K562 (cell line): ENCODE measurements around the gene PRL. TPM values are rescaled to one million over a fixed set of nuclear protein-coding genes. Genes with fewer than 3 reads are reported as not detected.

Experiments used
- ATAC-seq: fragments of 200-7000 bp; cut with Tn5 transposase; 3 replicates; pipeline ENCODE4 v1.9.1; 2020; ENCODE audit warnings: moderate library complexity
- BruUV-seq: library from RNA; stranded (reverse); fragments of 400-500 nt; replicated peaks from 2 replicates; lab custom pipeline; 2021; lab: Mats Ljungman, UMichigan
- CTCF ChIA-PET: fragments of 300-600 bp; formaldehyde crosslinking; extraction: SDS; loops from one replicate; lab custom pipeline; 2021; ENCODE audit warnings: low intra/inter-chr PET ratio; lab: Yijun Ruan, JAX
- POLR2A ChIA-PET: fragments of 300-600, 350-650 bp; sonication (Branson Sonifier 250); formaldehyde crosslinking; extraction: SDS; loops from one replicate; lab custom pipeline; 2021; ENCODE audit warnings: antibody characterized with exemption, inconsistent platforms; lab: Yijun Ruan, JAX
- DNase-seq, 4 experiments: peaks; one replicate each; pipeline versions ENCODE4 v3.0.0 to v3.0.0-alpha.2; 2011 to 2018; ENCODE audit warnings: low spot score in 3 of 4, mixed read lengths in 3 of 4; ENCODE audit errors: extremely low read depth in 1 of 4
- FAIRE-seq: peaks from 2 replicates; lab custom pipeline; 2011; peaks lifted over from hg19 to GRCh38; lab: Jason Lieb, UNC
- H2AFZ ChIP-seq: 2 replicates; pipeline ENCODE4 v1.6.0; 2011; ENCODE audit warnings: low read depth, low read length, control low read depth, inconsistent platforms
- H3K27ac ChIP-seq: fragments of 200-600 bp; 3 replicates; pipeline ENCODE4 v1.8.0; 2011; ENCODE audit warnings: low read depth, mild to moderate bottlenecking, control low read depth, inconsistent platforms, low read length, moderate library complexity, mixed read lengths; ENCODE audit errors: extremely low read depth
- H3K27me3 ChIP-seq, 2 experiments: fragments of 300-600 bp in 1 of 2; 2 replicates in 1 of 2; 3 replicates in 1 of 2; pipeline versions ENCODE4 v1.6.0 to v1.8.0; 2011; ENCODE audit warnings: inconsistent platforms in 2 of 2, low read length in 2 of 2, mild to moderate bottlenecking in 1 of 2, mixed read lengths in 1 of 2, moderate library complexity in 1 of 2; ENCODE audit not compliant: control insufficient read depth in 2 of 2, insufficient read depth in 2 of 2
- H3K36me3 ChIP-seq: fragments of 300-600 bp; 3 replicates; pipeline ENCODE4 v1.8.0; 2011; ENCODE audit warnings: mild to moderate bottlenecking, low read length, inconsistent platforms; ENCODE audit not compliant: control insufficient read depth, insufficient read depth
- H3K4me1 ChIP-seq, 2 experiments: fragments of 200-600 bp in 1 of 2; replicated peaks in 1 of 2; 2 replicates in 1 of 2; 3 replicates in 1 of 2; pipeline versions ENCODE4 v1.5.1 to v1.8.0; 2011; ENCODE audit warnings: inconsistent platforms in 2 of 2, low read length in 2 of 2, mild to moderate bottlenecking in 1 of 2, mixed read lengths in 1 of 2, moderate library complexity in 1 of 2; ENCODE audit not compliant: control insufficient read depth in 2 of 2, insufficient read depth in 2 of 2
- H3K4me2 ChIP-seq: 2 replicates; pipeline ENCODE4 v1.6.1; 2011; ENCODE audit warnings: low read length, control low read depth, inconsistent platforms, mixed read lengths; ENCODE audit not compliant: insufficient read depth
- H3K4me3 ChIP-seq: fragments of 200-600 bp; sonication (generic), shearing (Covaris generic); 2 replicates; pipeline ENCODE4 v1.5.1; 2016; ENCODE audit warnings: control low read depth, inconsistent platforms
- H3K79me2 ChIP-seq: fragments of 200-600 bp; 3 replicates; pipeline ENCODE4 v1.8.0; 2011; ENCODE audit warnings: low read length, inconsistent platforms; ENCODE audit not compliant: control insufficient read depth, insufficient read depth
- H3K9ac ChIP-seq, 2 experiments: 2 replicates each; pipeline versions ENCODE4 v1.6.0 to v1.6.1; 2011; ENCODE audit warnings: low read depth in 2 of 2, low read length in 2 of 2, control low read depth in 1 of 2, inconsistent platforms in 1 of 2, mild to moderate bottlenecking in 1 of 2, mixed read lengths in 1 of 2; ENCODE audit not compliant: insufficient read depth in 1 of 2
- H3K9me1 ChIP-seq: one replicate; pipeline ENCODE4 v1.6.0; 2011; ENCODE audit warnings: inconsistent platforms, mild to moderate bottlenecking, low read length, moderate library complexity; ENCODE audit not compliant: control insufficient read depth, insufficient read depth
- H3K9me3 ChIP-seq: replicated peaks from 2 replicates; pipeline ENCODE4 v1.5.1; 2011; ENCODE audit warnings: low read depth, low read length, inconsistent platforms; ENCODE audit not compliant: control insufficient read depth, insufficient read depth
- H4K20me1 ChIP-seq: replicated peaks from 2 replicates; pipeline ENCODE4 v1.6.1; 2011; ENCODE audit warnings: low read length, inconsistent platforms, mixed read lengths; ENCODE audit not compliant: control insufficient read depth, insufficient read depth
- ARHGAP35 ChIP-seq: fragments of 450-650 bp; IDR thresholded peaks from 2 replicates; pipeline ENCODE4 v1.6.1; 2018; ENCODE audit not compliant: partially characterized antibody
- CHD1 ChIP-seq: fragments of 200-600 bp; sonication (generic); IDR thresholded peaks from one replicate; pipeline ENCODE4 v1.6.1; 2012; ENCODE audit warnings: mild to moderate bottlenecking, moderate library complexity, low read length, inconsistent platforms
- JUNB ChIP-seq: fragments of 450-650 bp; formaldehyde crosslinking; conservative IDR thresholded peaks from 2 replicates; pipeline ENCODE4 v1.4.0; 2020; ENCODE audit warnings: mild to moderate bottlenecking
- MYC ChIP-seq, 2 experiments: fragments of 250-450 bp in 1 of 2; sonication (Bioruptor Pico) in 1 of 2; IDR thresholded peaks; 2 replicates each; pipeline versions ENCODE4 v1.5.1 to v1.6.1; 2012 to 2021; ENCODE audit warnings: low read depth in 2 of 2, borderline replicate concordance in 1 of 2, improper control_type of control experiment in 1 of 2, low read length in 1 of 2, mild to moderate bottlenecking in 1 of 2, moderate library complexity in 1 of 2
- NFYB ChIP-seq: IDR thresholded peaks from 2 replicates; pipeline ENCODE4 v1.6.1; 2011; ENCODE audit warnings: mild to moderate bottlenecking, moderate library complexity; ENCODE audit not compliant: insufficient read length; ENCODE audit errors: extremely low read depth
- POLR3A ChIP-seq: IDR thresholded peaks from 2 replicates; pipeline ENCODE4 v1.6.1; 2011; ENCODE audit warnings: borderline replicate concordance, mild to moderate bottlenecking, moderate library complexity; ENCODE audit not compliant: insufficient read length, insufficient read depth; ENCODE audit errors: extremely low read depth
- XRCC5 ChIP-seq: fragments of 200-400 bp; formaldehyde crosslinking; IDR thresholded peaks from 2 replicates; pipeline ENCODE4 v1.6.1; 2017; ENCODE audit warnings: low read depth, mild to moderate bottlenecking, low read length
- ZNF717 ChIP-seq: fragments of 250-450 bp; sonication (Bioruptor Pico); IDR thresholded peaks from 2 replicates; pipeline ENCODE4 v1.5.0; 2021
- WGBS: fragments of 100-300 bp; shearing (Covaris generic); methylation state at CpG from one replicate; pipeline ENCODE4 v1.1.6; 2016; ENCODE audit warnings: low coverage, mixed read lengths; ENCODE audit not compliant: insufficient coverage; ENCODE audit errors: missing lambda C conversion rate; 5-methylcytosine and 5-hydroxymethylcytosine counted together
- in situ Hi-C: fragments of 300-500 bp; cut with MboI; formaldehyde crosslinking; loops from 4 replicates; pipeline ENCODE4 v1.15.0; 2018; ENCODE audit warnings: inconsistent platforms, mixed read lengths
- intact Hi-C: fragments of 100-400 bp; cut with micrococcal nuclease; formaldehyde crosslinking; loops from 2 replicates; pipeline ENCODE4 v1.14.2; 2022
- polyA plus RNA-seq, 8 experiments: library from polyadenylated mRNA; depleted of rRNA in 4 of 8; stranded (reverse) in 5 of 8; unstranded in 3 of 8; fragments of >200 nt; fragmentation: Nextera tagmentation in 2 of 8; fragmentation: Illumina TruSeq in 1 of 8; extraction: Ambion mirVana in 2 of 8; extraction: Trizol in 1 of 8; gene quantifications; 2 replicates each; pipeline versions ENCODE4 v1.2.1 to v1.2.3, GENCODE V29; 2011 to 2014; ENCODE audit warnings: inconsistent platforms in 1 of 8, missing spikeins in 1 of 8
- total RNA-seq, 7 experiments: library from RNA; depleted of rRNA in 6 of 7; stranded (reverse); fragments of >200 nt in 6 of 7; fragmentation: Illumina TruSeq in 2 of 7; extraction: Trizol in 2 of 7; gene quantifications; 2 replicates each; pipeline versions ENCODE4 v1.2.1 to v1.2.3, GENCODE V29; 2011 to 2021; ENCODE audit warnings: low replicate concordance in 1 of 7
- TF ChIP-seq, protein P1 (sequence below): fragments of 250-450 bp; sonication (Bioruptor Pico); IDR thresholded peaks from 2 replicates; pipeline ENCODE4 v1.8.0; 2022; ENCODE audit warnings: moderate library complexity, mild to moderate bottlenecking, inconsistent platforms
- TF ChIP-seq, protein P2 (sequence below): fragments of 450-650 bp; IDR thresholded peaks from 2 replicates; pipeline ENCODE4 v1.6.1; 2018; ENCODE audit not compliant: partially characterized antibody
- TF ChIP-seq, protein P3 (sequence below), 2 experiments: IDR thresholded peaks; 2 replicates each; pipeline ENCODE4 v1.6.1; 2011; ENCODE audit warnings: borderline replicate concordance in 1 of 2, control low read depth in 1 of 2, low read depth in 1 of 2, low read length in 1 of 2, mild to moderate bottlenecking in 1 of 2, mixed read lengths in 1 of 2, moderate library complexity in 1 of 2; ENCODE audit not compliant: insufficient read depth in 1 of 2, insufficient read length in 1 of 2, poor library complexity in 1 of 2, severe bottlenecking in 1 of 2; ENCODE audit errors: extremely low read depth in 1 of 2

PRL gene
- total and polyA plus RNA-seq, 9 of the 15 experiments (the other 6 are each of a cell fraction or from before 2014, with no cell fraction given), result not detected

DNA sequence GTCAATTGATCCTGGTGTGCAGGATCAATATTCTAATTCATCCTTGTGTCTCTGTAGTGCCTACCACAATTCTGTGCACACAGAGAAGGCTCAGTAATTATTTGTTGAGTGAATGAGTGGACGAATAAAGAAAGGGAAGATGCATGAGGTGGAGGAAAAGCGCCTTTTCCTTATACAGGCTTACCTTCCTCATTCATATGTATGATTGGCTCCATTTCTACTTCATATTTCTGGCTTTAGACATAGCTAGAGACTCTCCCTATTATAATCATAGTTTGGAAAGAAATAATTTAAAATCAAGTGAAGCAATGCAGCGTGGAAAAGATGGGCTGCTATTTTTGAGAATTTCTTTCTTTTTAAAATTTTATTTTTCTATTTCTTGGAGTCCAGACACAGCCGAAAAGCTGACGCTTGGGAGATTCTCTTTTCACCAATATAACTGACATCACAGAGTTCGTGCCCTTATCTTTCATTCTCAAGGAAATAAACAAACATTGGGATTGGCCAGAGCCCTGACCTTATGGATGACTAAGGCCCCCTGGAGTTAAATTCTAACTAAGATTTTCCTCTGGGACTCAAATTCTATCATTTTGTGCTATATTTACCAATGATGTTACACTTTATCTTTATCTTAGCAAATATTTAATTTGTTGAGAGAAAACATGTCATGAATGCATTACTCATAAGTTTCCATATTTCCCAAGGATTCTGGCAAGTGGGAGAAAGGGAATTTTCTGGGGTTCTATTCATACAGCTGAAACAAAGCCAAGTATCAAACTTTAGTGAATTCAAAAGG lies 48.1 kb downstream of the PRL start:
- Histone ChIP-seq H3K9ac (no peak overlapping the region), H3K36me3 (no peaks in the 10 kb centered on the region), H3K27ac (no peak overlapping the region), H3K9me1 (no peaks in the 10 kb centered on the region), H2AFZ (no peak overlapping the region), H4K20me1 (no peaks in the 10 kb centered on the region), H3K79me2 (no peaks in the 10 kb centered on the region), H3K27me3 (no peaks in the 10 kb centered on the region), H3K4me3 (no peak overlapping the region), H3K9me3 (no peaks in the 10 kb centered on the region), H3K4me2 (no peak overlapping the region), H3K4me1 (no peaks in the 10 kb centered on the region)
- DNase-seq, result no peak
- FAIRE-seq, result no peak
- no TSS peak for BruUV-seq
- intact Hi-C loops, result no loop called here
- no peak for TF ChIP-seq JUNB (CRISPR knock-in tag)
- TF ChIP-seq CHD1, result no peak
- TF ChIP-seq ZNF717 (CRISPR knock-in tag), result no peak
- TF ChIP-seq ARHGAP35, result no peak
- no peak for TF ChIP-seq NFYB
- TF ChIP-seq MYC (IDR thresholded peaks at IDR 0.05; ENCODE audit: low read depth, low read length), result no peak
- no peak for TF ChIP-seq MYC (CRISPR knock-in tag; IDR thresholded peaks at IDR 0.05; ENCODE audit: borderline replicate concordance, low read depth)
- TF ChIP-seq, protein P1, sequence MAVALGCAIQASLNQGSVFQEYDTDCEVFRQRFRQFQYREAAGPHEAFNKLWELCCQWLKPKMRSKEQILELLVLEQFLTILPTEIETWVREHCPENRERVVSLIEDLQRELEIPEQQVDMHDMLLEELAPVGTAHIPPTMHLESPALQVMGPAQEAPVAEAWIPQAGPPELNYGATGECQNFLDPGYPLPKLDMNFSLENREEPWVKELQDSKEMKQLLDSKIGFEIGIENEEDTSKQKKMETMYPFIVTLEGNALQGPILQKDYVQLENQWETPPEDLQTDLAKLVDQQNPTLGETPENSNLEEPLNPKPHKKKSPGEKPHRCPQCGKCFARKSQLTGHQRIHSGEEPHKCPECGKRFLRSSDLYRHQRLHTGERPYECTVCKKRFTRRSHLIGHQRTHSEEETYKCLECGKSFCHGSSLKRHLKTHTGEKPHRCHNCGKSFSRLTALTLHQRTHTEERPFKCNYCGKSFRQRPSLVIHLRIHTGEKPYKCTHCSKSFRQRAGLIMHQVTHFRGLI (CRISPR knock-in tag), result no peak
- TF ChIP-seq, protein P2, sequence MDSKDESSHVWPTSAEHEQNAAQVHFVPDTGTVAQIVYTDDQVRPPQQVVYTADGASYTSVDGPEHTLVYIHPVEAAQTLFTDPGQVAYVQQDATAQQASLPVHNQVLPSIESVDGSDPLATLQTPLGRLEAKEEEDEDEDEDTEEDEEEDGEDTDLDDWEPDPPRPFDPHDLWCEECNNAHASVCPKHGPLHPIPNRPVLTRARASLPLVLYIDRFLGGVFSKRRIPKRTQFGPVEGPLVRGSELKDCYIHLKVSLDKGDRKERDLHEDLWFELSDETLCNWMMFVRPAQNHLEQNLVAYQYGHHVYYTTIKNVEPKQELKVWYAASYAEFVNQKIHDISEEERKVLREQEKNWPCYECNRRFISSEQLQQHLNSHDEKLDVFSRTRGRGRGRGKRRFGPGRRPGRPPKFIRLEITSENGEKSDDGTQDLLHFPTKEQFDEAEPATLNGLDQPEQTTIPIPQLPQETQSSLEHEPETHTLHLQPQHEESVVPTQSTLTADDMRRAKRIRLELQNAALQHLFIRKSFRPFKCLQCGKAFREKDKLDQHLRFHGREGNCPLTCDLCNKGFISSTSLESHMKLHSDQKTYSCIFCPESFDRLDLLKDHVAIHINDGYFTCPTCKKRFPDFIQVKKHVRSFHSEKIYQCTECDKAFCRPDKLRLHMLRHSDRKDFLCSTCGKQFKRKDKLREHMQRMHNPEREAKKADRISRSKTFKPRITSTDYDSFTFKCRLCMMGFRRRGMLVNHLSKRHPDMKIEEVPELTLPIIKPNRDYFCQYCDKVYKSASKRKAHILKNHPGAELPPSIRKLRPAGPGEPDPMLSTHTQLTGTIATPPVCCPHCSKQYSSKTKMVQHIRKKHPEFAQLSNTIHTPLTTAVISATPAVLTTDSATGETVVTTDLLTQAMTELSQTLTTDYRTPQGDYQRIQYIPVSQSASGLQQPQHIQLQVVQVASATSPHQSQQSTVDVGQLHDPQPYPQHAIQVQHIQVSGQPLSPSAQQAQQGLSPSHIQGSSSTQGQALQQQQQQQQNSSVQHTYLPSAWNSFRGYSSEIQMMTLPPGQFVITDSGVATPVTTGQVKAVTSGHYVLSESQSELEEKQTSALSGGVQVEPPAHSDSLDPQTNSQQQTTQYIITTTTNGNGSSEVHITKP, result no peak
- TF ChIP-seq XRCC5, result no peak
- TF ChIP-seq, protein P3, sequence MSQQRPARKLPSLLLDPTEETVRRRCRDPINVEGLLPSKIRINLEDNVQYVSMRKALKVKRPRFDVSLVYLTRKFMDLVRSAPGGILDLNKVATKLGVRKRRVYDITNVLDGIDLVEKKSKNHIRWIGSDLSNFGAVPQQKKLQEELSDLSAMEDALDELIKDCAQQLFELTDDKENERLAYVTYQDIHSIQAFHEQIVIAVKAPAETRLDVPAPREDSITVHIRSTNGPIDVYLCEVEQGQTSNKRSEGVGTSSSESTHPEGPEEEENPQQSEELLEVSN (IDR thresholded peaks at IDR 0.05; ENCODE audit: borderline replicate concordance in 1 of 2, extremely low read depth in 1 of 2, insufficient read depth in 1 of 2, insufficient read length in 1 of 2, low read depth in 1 of 2, low read length in 1 of 2, poor library complexity in 1 of 2, severe bottlenecking in 1 of 2), result no peak
- TF ChIP-seq POLR3A, result no peak
- no peak for ATAC-seq
- in situ Hi-C loops, result no loop called here
- ChIA-PET CTCF (interaction anchor here (0.5 kb wide), 1 partner anchor 1212 kb away, joined by 3 read pairs; no protein-coding TSS in a partner anchor), POLR2A (no interaction called here)
- 0% methylated on average over 6 of the region's 6 CpGs for WGBS
